HepG2 (cell line): ENCODE measurements around the gene KLHL40. TPM values are rescaled to one million over a fixed set of nuclear protein-coding genes. Genes with fewer than 3 reads are reported as not detected.

Experiments
- ATAC-seq: fragments of 200-7000 bp; cut with Tn5 transposase; 3 replicates; pipeline ENCODE4 v1.9.1; 2020; ENCODE audit warnings: mild to moderate bottlenecking, moderate library complexity
- BruUV-seq: library from RNA; stranded (reverse); fragments of 400-500 nt; replicated peaks from 2 replicates; lab custom pipeline; 2021; lab: Mats Ljungman, UMichigan
- CTCF ChIA-PET: fragments of 300-600 bp; formaldehyde crosslinking; extraction: SDS; loops from one replicate; lab custom pipeline; 2021; ENCODE audit warnings: low total read pairs, inconsistent platforms, low intra/inter-chr PET ratio; lab: Yijun Ruan, JAX
- POLR2A ChIA-PET: fragments of 350-600 bp; sonication (Branson Sonifier 250); formaldehyde crosslinking; loops from one replicate; lab custom pipeline; 2020; ENCODE audit warnings: antibody characterized with exemption, inconsistent platforms; lab: Yijun Ruan, JAX
- DNase-seq: peaks from one replicate; pipeline ENCODE4 v3.0.0-alpha.2; 2015; ENCODE audit warnings: low spot score
- FAIRE-seq: peaks from 3 replicates; lab custom pipeline; 2011; peaks lifted over from hg19 to GRCh38; lab: Jason Lieb, UNC
- H2AFZ ChIP-seq: one replicate; pipeline ENCODE4 v1.6.1; 2011; ENCODE audit warnings: low read length, inconsistent platforms
- H3K27ac ChIP-seq: fragments of 300-600 bp; 3 replicates; pipeline ENCODE4 v1.8.0; 2011; ENCODE audit warnings: mixed run types, mild to moderate bottlenecking, mixed read lengths, low read length, inconsistent platforms; ENCODE audit not compliant: insufficient read depth; ENCODE audit errors: extremely low read length
- H3K27me3 ChIP-seq, 2 experiments: fragments of 200-600 bp in 1 of 2; 2 replicates in 1 of 2; 3 replicates in 1 of 2; pipeline versions ENCODE4 v1.6.0 to v1.8.0; 2011; ENCODE audit warnings: low read length in 2 of 2, mild to moderate bottlenecking in 2 of 2, moderate library complexity in 2 of 2, inconsistent platforms in 1 of 2; ENCODE audit not compliant: insufficient read depth in 2 of 2, control insufficient read depth in 1 of 2
- H3K36me3 ChIP-seq, 2 experiments: fragments of 200-600 bp in 1 of 2; replicated peaks in 1 of 2; 2 replicates in 1 of 2; 3 replicates in 1 of 2; pipeline versions ENCODE4 v1.5.1 to v1.8.0; 2011; ENCODE audit warnings: low read length in 2 of 2, inconsistent platforms in 1 of 2; ENCODE audit not compliant: insufficient read depth in 2 of 2, control insufficient read depth in 1 of 2
- H3K4me1 ChIP-seq: 2 replicates; pipeline ENCODE4 v1.5.1; 2012; ENCODE audit warnings: low read length, inconsistent platforms; ENCODE audit not compliant: insufficient read depth
- H3K4me2 ChIP-seq: 2 replicates; pipeline ENCODE4 v1.6.0; 2011; ENCODE audit warnings: low read depth, low read length, inconsistent platforms
- H3K4me3 ChIP-seq, 3 experiments: fragments of 200-600 bp in 1 of 3; sonication (generic), shearing (Covaris generic) in 1 of 3; replicated peaks in 1 of 3; 2 replicates each; pipeline ENCODE4 v1.5.1; 2011 to 2016; ENCODE audit warnings: low read length in 3 of 3, inconsistent platforms in 2 of 3, low read depth in 2 of 3, mild to moderate bottlenecking in 2 of 3, control low read depth in 1 of 3, mixed read lengths in 1 of 3; ENCODE audit not compliant: insufficient read depth in 1 of 3
- H3K79me2 ChIP-seq: one replicate; pipeline ENCODE4 v1.6.1; 2011; ENCODE audit warnings: low read length, inconsistent platforms; ENCODE audit not compliant: insufficient read depth
- H3K9ac ChIP-seq: 2 replicates; pipeline ENCODE4 v1.6.0; 2011; ENCODE audit warnings: mild to moderate bottlenecking, low read depth, low read length, inconsistent platforms; ENCODE audit not compliant: insufficient read depth
- H3K9me3 ChIP-seq: 2 replicates; pipeline ENCODE4 v1.5.1; 2012; ENCODE audit warnings: mild to moderate bottlenecking, low read length
- H4K20me1 ChIP-seq: 2 replicates; pipeline ENCODE4 v1.6.0; 2011; ENCODE audit warnings: inconsistent platforms, mild to moderate bottlenecking, low read length, moderate library complexity; ENCODE audit not compliant: insufficient read depth
- DNMT1 ChIP-seq: sonication (generic); formaldehyde crosslinking; IDR thresholded peaks from 2 replicates; pipeline ENCODE4 v1.5.1; 2020; ENCODE audit warnings: mild to moderate bottlenecking, missing genetic modification reagents
- EZH2 ChIP-seq: conservative IDR thresholded peaks from 2 replicates; pipeline ENCODE4 v1.6.1; 2012; ENCODE audit warnings: mild to moderate bottlenecking, low read depth, low read length, moderate library complexity
- FOXM1 ChIP-seq: sonication (generic); formaldehyde crosslinking; IDR thresholded peaks from 2 replicates; pipeline ENCODE4 v1.5.0; 2020; ENCODE audit warnings: missing genetic modification reagents
- HNRNPUL1 ChIP-seq: fragments of 200-400 bp; formaldehyde crosslinking; IDR thresholded peaks from 2 replicates; pipeline ENCODE4 v1.6.1; 2017; ENCODE audit warnings: low read depth, mild to moderate bottlenecking, low read length, moderate library complexity
- KDM2A ChIP-seq: sonication (generic); formaldehyde crosslinking; IDR thresholded peaks from 2 replicates; pipeline ENCODE4 v1.4.0; 2020; ENCODE audit warnings: low read depth, missing genetic modification reagents, borderline replicate concordance
- KDM6A ChIP-seq: IDR thresholded peaks from 2 replicates; pipeline ENCODE4 v1.6.1; 2016; ENCODE audit warnings: low read depth
- LBX2 ChIP-seq: sonication (generic); formaldehyde crosslinking; IDR thresholded peaks from 2 replicates; pipeline ENCODE4 v1.5.0; 2020; ENCODE audit warnings: missing genetic modification reagents, mild to moderate bottlenecking, borderline replicate concordance
- NFYB ChIP-seq: sonication (generic); formaldehyde crosslinking; IDR thresholded peaks from 2 replicates; pipeline ENCODE4 v1.4.0; 2020; ENCODE audit warnings: missing genetic modification reagents
- NRL ChIP-seq: sonication (generic); formaldehyde crosslinking; IDR thresholded peaks from 2 replicates; pipeline ENCODE4 v1.5.0; 2020; ENCODE audit warnings: missing genetic modification reagents, mild to moderate bottlenecking, moderate library complexity, borderline replicate concordance
- PCBP2 ChIP-seq: fragments of 200-400 bp; formaldehyde crosslinking; optimal IDR thresholded peaks from 2 replicates; pipeline ENCODE3; 2018; ENCODE audit warnings: low read length, low read depth; ENCODE audit not compliant: poor library complexity, severe bottlenecking
- POLR2G ChIP-seq: fragments of 200-400 bp; formaldehyde crosslinking; IDR thresholded peaks from 2 replicates; pipeline ENCODE4 v1.6.1; 2018; ENCODE audit warnings: mild to moderate bottlenecking, low read depth, low read length, moderate library complexity
- PRMT3 ChIP-seq: sonication (generic); formaldehyde crosslinking; IDR thresholded peaks from 2 replicates; pipeline ENCODE4 v1.8.1; 2022; ENCODE audit warnings: low read depth, mild to moderate bottlenecking, moderate library complexity, missing genetic modification reagents, borderline replicate concordance
- RBM22 ChIP-seq: fragments of 200-400 bp; formaldehyde crosslinking; optimal IDR thresholded peaks from 2 replicates; pipeline ENCODE3; 2017; ENCODE audit warnings: mild to moderate bottlenecking, low read length, moderate library complexity
- RCOR2 ChIP-seq: IDR thresholded peaks from 2 replicates; pipeline ENCODE4 v1.6.1; 2016; ENCODE audit warnings: missing biosample characterization, missing genetic modification reagents
- RXRB ChIP-seq: IDR thresholded peaks from 2 replicates; pipeline ENCODE4 v1.6.1; 2016; ENCODE audit warnings: borderline replicate concordance, missing genetic modification reagents, missing compliant biosample characterization
- SMC3 ChIP-seq: IDR thresholded peaks from 2 replicates; pipeline ENCODE4 v1.6.1; 2011; ENCODE audit warnings: low read length, improper control_type of control experiment
- SP4 ChIP-seq: sonication (generic); formaldehyde crosslinking; IDR thresholded peaks from 2 replicates; pipeline ENCODE4 v1.8.1; 2023; ENCODE audit warnings: mild to moderate bottlenecking, missing genetic modification reagents
- ZBTB7B ChIP-seq: sonication (generic); formaldehyde crosslinking; IDR thresholded peaks from 2 replicates; pipeline ENCODE4 v1.4.0; 2020; ENCODE audit warnings: missing genetic modification reagents
- ZFP36L1 ChIP-seq: sonication (generic); formaldehyde crosslinking; IDR thresholded peaks from 2 replicates; pipeline ENCODE4 v1.8.0; 2022; ENCODE audit warnings: mild to moderate bottlenecking, missing genetic modification reagents, moderate library complexity
- ZNF251 ChIP-seq: sonication (generic); formaldehyde crosslinking; IDR thresholded peaks from 2 replicates; pipeline ENCODE4 v1.9.0; 2021; ENCODE audit warnings: mild to moderate bottlenecking, missing genetic modification reagents
- ZNF253 ChIP-seq: sonication (generic); formaldehyde crosslinking; IDR thresholded peaks from 2 replicates; pipeline ENCODE4 v1.8.0; 2022; ENCODE audit warnings: mild to moderate bottlenecking, missing genetic modification reagents, borderline replicate concordance
- ZNF329 ChIP-seq: sonication (generic); formaldehyde crosslinking; IDR thresholded peaks from 2 replicates; pipeline ENCODE4 v1.9.0; 2021; ENCODE audit warnings: low read depth, mild to moderate bottlenecking, missing genetic modification reagents
- ZNF549 ChIP-seq: sonication (generic); formaldehyde crosslinking; IDR thresholded peaks from 2 replicates; pipeline ENCODE4 v1.5.0; 2020; ENCODE audit warnings: missing genetic modification reagents
- ZNF562 ChIP-seq: sonication (generic); formaldehyde crosslinking; IDR thresholded peaks from 2 replicates; pipeline ENCODE4 v1.8.0; 2022; ENCODE audit warnings: missing genetic modification reagents, borderline replicate concordance
- ZNF724P ChIP-seq: sonication (generic); formaldehyde crosslinking; IDR thresholded peaks from 2 replicates; pipeline ENCODE4 v1.8.0; 2022; ENCODE audit warnings: missing genetic modification reagents, borderline replicate concordance
- ZNF878 ChIP-seq: sonication (generic); formaldehyde crosslinking; IDR thresholded peaks from 2 replicates; pipeline ENCODE4 v1.8.1; 2023; ENCODE audit warnings: mild to moderate bottlenecking, missing genetic modification reagents, moderate library complexity
- WGBS: methylation state at CpG from one replicate; pipeline ENCODE4 v1.1.6; 2017; ENCODE audit warnings: low lambda C conversion rate; 5-methylcytosine and 5-hydroxymethylcytosine counted together
- in situ Hi-C: cut with HindIII; loops from 2 replicates; pipeline ENCODE4 v1.10.0; 2017; ENCODE audit warnings: low pct_unique_long_range_greater_than_20kb; ENCODE audit not compliant: extremely low pct_ligation_motif_present
- intact Hi-C: fragments of 100-400 bp; cut with micrococcal nuclease; formaldehyde crosslinking; loops from one replicate; pipeline ENCODE4 v1.10.0; 2022; ENCODE audit not compliant: unreplicated experiment
- polyA plus RNA-seq, 8 experiments: library from polyadenylated mRNA; depleted of rRNA in 3 of 8; stranded (reverse) in 7 of 8; unstranded in 1 of 8; fragments of >200 nt; fragmentation: Illumina TruSeq in 4 of 8; extraction: Trizol in 4 of 8; gene quantifications; 2 replicates each; pipeline versions ENCODE4 v1.2.1 to v1.2.3, GENCODE V29; 2011 to 2016; ENCODE audit warnings: low read depth in 4 of 8, missing spikeins in 1 of 8, mixed read lengths in 1 of 8; ENCODE audit not compliant: insufficient read depth in 1 of 8
- total RNA-seq, 5 experiments: library from RNA; depleted of rRNA; stranded (reverse); fragments of >200 nt; fragmentation: Illumina TruSeq; extraction: Trizol; gene quantifications; 2 replicates each; pipeline ENCODE4 v1.2.3, GENCODE V29; 2016; ENCODE audit warnings: low read depth in 1 of 5

The KLHL40 gene
- total and polyA plus RNA-seq, 2 of the 13 experiments (the other 11 are each of a cell fraction or from before 2014, with no cell fraction given): not detected

- peak; percentile 44 for DNase-seq
- no peak for TF ChIP-seq LBX2
- no peak for TF ChIP-seq ZNF562 (CRISPR knock-in tag)
- no peak for TF ChIP-seq ZFP36L1 (CRISPR knock-in tag)
- no peak for TF ChIP-seq SMC3
- TF ChIP-seq ZNF253 (CRISPR knock-in tag): no peak
- no peak for TF ChIP-seq EZH2
- TF ChIP-seq DNMT1 (CRISPR knock-in tag): no peak
- TF ChIP-seq KDM2A (CRISPR knock-in tag): peak; percentile 52
- TF ChIP-seq ZNF724P (CRISPR knock-in tag): no peak
- TF ChIP-seq SP4 (CRISPR knock-in tag): peak; percentile 12; the same call in 1 of the 2 replicates
- peak; percentile 24; the same call in 1 of the 2 replicates for TF ChIP-seq POLR2G
- TF ChIP-seq ZNF251 (CRISPR knock-in tag): no peak
- no peak for TF ChIP-seq NFYB (CRISPR knock-in tag)
- TF ChIP-seq HNRNPUL1: no peak
- TF ChIP-seq ZNF329 (CRISPR knock-in tag): 0 out of 2 replicates have a peak, but pooled peaks have one; percentile 34
- no peak for TF ChIP-seq FOXM1 (CRISPR knock-in tag)
- TF ChIP-seq PCBP2: no peak
- no peak for TF ChIP-seq RBM22
- peak; percentile 31; the same call in 1 of the 2 replicates for TF ChIP-seq NRL (CRISPR knock-in tag)
- no peak for TF ChIP-seq RXRB (CRISPR knock-in tag)
- no peak for TF ChIP-seq ZNF878 (CRISPR knock-in tag)
- TF ChIP-seq ZNF549: no peak
- TF ChIP-seq KDM6A: no peak
- peak; percentile 52 for TF ChIP-seq ZBTB7B (CRISPR knock-in tag)
- peak; percentile 41; the same call in 1 of the 2 replicates for TF ChIP-seq RCOR2 (CRISPR knock-in tag)
- TF ChIP-seq PRMT3: no peak
Observed at GRCh38 chr3:42654331-42655201, 30.8 kb upstream of the KLHL40 start.

More at GRCh38 chr3:42654331-42655201, 30.8 kb upstream of the KLHL40 start:
- H3K4me2 ChIP-seq: peak overlapping the region; percentile 90
- TSS peak; percentile 39 for BruUV-seq
- no peaks in the 10 kb centered on the region for H3K36me3 ChIP-seq
- CTCF ChIA-PET: no interaction called here
- POLR2A ChIA-PET: interaction anchor here (1.0 kb wide), 1 partner anchor 92 kb away, joined by 3 read pairs; no protein-coding TSS in a partner anchor
- peak overlapping the region; percentile 59 for H3K27ac ChIP-seq
- H4K20me1 ChIP-seq: no peaks in the 10 kb centered on the region
- H3K9ac ChIP-seq: peak overlapping the region; percentile 80
- in situ Hi-C loops: loop anchor here (5.0 kb wide), 1 partner anchor 93 kb away; no protein-coding TSS in a partner anchor
- H3K9me3 ChIP-seq: no peaks in the 10 kb centered on the region
- ATAC-seq (peak; percentile 20), FAIRE-seq (no peak)
- no CpG with 5 or more reads among the region's 94 CpGs for WGBS
- H3K4me1 ChIP-seq: peaks cover 62% of the 10 kb centered on the region
- intact Hi-C loops: loop anchor here (5.0 kb wide), 3 partner anchors 78 to 178 kb away; no protein-coding TSS in a partner anchor
- H3K4me3 ChIP-seq: peak overlapping the region; percentile 71 to 89 (median 83)
- H3K27me3 ChIP-seq: no peaks in the 10 kb centered on the region
- peaks cover 7% of the 10 kb centered on the region for H3K79me2 ChIP-seq
- no peak overlapping the region for H2AFZ ChIP-seq
